ENCODE data around the gene ASCL2. TPM values are rescaled to one million over a fixed set of nuclear protein-coding genes. Genes with fewer than 3 reads are reported as not detected.

The ASCL2 gene
- total and polyA plus RNA-seq, 2 experiments from 2014 or later, result 5.6 to 7.9 TPM

- H2AFZ ChIP-seq, result no peak overlapping the region
- peaks cover 13% of the 10 kb centered on the region for H3K4me1 ChIP-seq (ENCODE audit: insufficient read depth)
- H3K9me3 ChIP-seq (ENCODE audit: low read depth), result no peaks in the 10 kb centered on the region
- DNase-seq (ENCODE audit: low spot score), result peak; percentile 3
- H3K9me2 ChIP-seq (replicated peaks; ENCODE audit: insufficient read depth), result no peaks in the 10 kb centered on the region
- no peak overlapping the region for H3K4me2 ChIP-seq
- no peak overlapping the region for H3K4me3 ChIP-seq
- WGBS (ENCODE audit: low lambda C conversion rate, missing lambda C conversion rate), result 87% methylated on average over 14 of the region's 23 CpGs
- no peaks in the 10 kb centered on the region for H3K79me2 ChIP-seq
- TF ChIP-seq EZH2phosphoT487 (IDR thresholded peaks at IDR 0.05; ENCODE audit: low read depth, severe bottlenecking, unreplicated experiment), result no peak
- TF ChIP-seq CTCF (IDR thresholded peaks at IDR 0.05; ENCODE audit: poor library complexity), result no peak
- no peak for TF ChIP-seq EZH2 (IDR thresholded peaks at IDR 0.05; ENCODE audit: borderline replicate concordance)
- H4K20me1 ChIP-seq (ENCODE audit: insufficient read depth, poor library complexity, severe bottlenecking), result no peaks in the 10 kb centered on the region
- H3K36me3 ChIP-seq (replicated peaks; ENCODE audit: insufficient read depth, low read depth), result no peaks in the 10 kb centered on the region
- H3K27ac ChIP-seq, result no peak overlapping the region
- no peaks in the 10 kb centered on the region for H3K27me3 ChIP-seq
Observed at GRCh38 chr11:2316169-2316962, 46.0 kb upstream of the ASCL2 start.

GRCh38 chr11:2315395-2316168, 45.2 kb upstream of the ASCL2 start:
- H3K36me3 ChIP-seq (replicated peaks; ENCODE audit: insufficient read depth, low read depth), result no peaks in the 10 kb centered on the region
- no peaks in the 10 kb centered on the region for H3K27me3 ChIP-seq
- peaks cover 13% of the 10 kb centered on the region for H3K4me1 ChIP-seq (ENCODE audit: insufficient read depth)
- peak overlapping the region; percentile 70 for H3K27ac ChIP-seq
- no peaks in the 10 kb centered on the region for H4K20me1 ChIP-seq (ENCODE audit: insufficient read depth, poor library complexity, severe bottlenecking)
- H3K4me3 ChIP-seq, result no peak overlapping the region
- H3K79me2 ChIP-seq, result no peaks in the 10 kb centered on the region
- 97% methylated on average over 14 of the region's 25 CpGs for WGBS (ENCODE audit: low lambda C conversion rate, missing lambda C conversion rate)
- H3K9me3 ChIP-seq (ENCODE audit: low read depth), result no peaks in the 10 kb centered on the region
- H3K4me2 ChIP-seq, result no peak overlapping the region
- H2AFZ ChIP-seq, result no peak overlapping the region
- no peak for TF ChIP-seq EZH2phosphoT487 (IDR thresholded peaks at IDR 0.05; ENCODE audit: low read depth, severe bottlenecking, unreplicated experiment)
- no peak for TF ChIP-seq EZH2 (IDR thresholded peaks at IDR 0.05; ENCODE audit: borderline replicate concordance)
- TF ChIP-seq CTCF (IDR thresholded peaks at IDR 0.05; ENCODE audit: poor library complexity), result no peak
- no peaks in the 10 kb centered on the region for H3K9me2 ChIP-seq (replicated peaks; ENCODE audit: insufficient read depth)
- DNase-seq (ENCODE audit: low spot score), result no peak

- no peaks in the 10 kb centered on the region for H3K79me2 ChIP-seq
- TF ChIP-seq CTCF (IDR thresholded peaks at IDR 0.05; ENCODE audit: poor library complexity) (no peak), EZH2phosphoT487 (IDR thresholded peaks at IDR 0.05; ENCODE audit: low read depth, severe bottlenecking, unreplicated experiment) (no peak), EZH2 (IDR thresholded peaks at IDR 0.05; ENCODE audit: borderline replicate concordance) (no peak)
- peaks cover 13% of the 10 kb centered on the region for H3K4me1 ChIP-seq (ENCODE audit: insufficient read depth)
- H4K20me1 ChIP-seq (ENCODE audit: insufficient read depth, poor library complexity, severe bottlenecking), result no peaks in the 10 kb centered on the region
- H3K4me2 ChIP-seq, result peak overlapping the region; percentile 19
- H3K27me3 ChIP-seq, result no peaks in the 10 kb centered on the region
- peak; percentile 87 for DNase-seq (ENCODE audit: low spot score)
- peak overlapping the region; percentile 84 for H3K27ac ChIP-seq
- H3K4me3 ChIP-seq, result no peak overlapping the region
- no peak overlapping the region for H2AFZ ChIP-seq
- H3K9me3 ChIP-seq (ENCODE audit: low read depth), result no peaks in the 10 kb centered on the region
- no peaks in the 10 kb centered on the region for H3K9me2 ChIP-seq (replicated peaks; ENCODE audit: insufficient read depth)
- no peaks in the 10 kb centered on the region for H3K36me3 ChIP-seq (replicated peaks; ENCODE audit: insufficient read depth, low read depth)
- WGBS (ENCODE audit: low lambda C conversion rate, missing lambda C conversion rate), result 74% methylated on average over 13 of the region's 16 CpGs
Observed at GRCh38 chr11:2314525-2315394, 44.4 kb upstream of the ASCL2 start.

Measured in hepatocyte (in vitro differentiated cells).